H1 (cell line): ENCODE results near the gene LHX5. TPM values are rescaled to one million over a fixed set of nuclear protein-coding genes. Genes with fewer than 3 reads are reported as not detected.
A peak's percentile ranks its signal among the peaks of the same experiment; 100 is the strongest.

ENCODE experiments used
- CTCF ChIA-PET: fragments of 300-600 bp; sonication (Branson Sonifier 250); formaldehyde crosslinking; loops from one replicate; lab custom pipeline; 2021; ENCODE audit not compliant: partially characterized antibody; lab: Charles Lee
- POLR2A ChIA-PET: fragments of 300-600 bp; sonication (Branson Sonifier 250); formaldehyde crosslinking; loops from one replicate; lab custom pipeline; 2021; ENCODE audit warnings: inconsistent platforms; ENCODE audit not compliant: partially characterized antibody; lab: Charles Lee
- DNase-seq, 2 experiments: peaks; one replicate each; pipeline versions ENCODE4 v3.0.0 to v3.0.0-alpha.2; 2010 to 2022; ENCODE audit warnings: low spot score in 2 of 2, low read depth in 1 of 2, mixed read lengths in 1 of 2
- FAIRE-seq: peaks from 2 replicates; lab custom pipeline; 2011; peaks lifted over from hg19 to GRCh38; lab: Jason Lieb, UNC
- H2AFZ ChIP-seq: 2 replicates; pipeline ENCODE4 v1.8.1; 2012; ENCODE audit warnings: low read length, inconsistent platforms
- H2AK5ac ChIP-seq: 2 replicates; pipeline ENCODE4 v1.6.1; 2013; ENCODE audit warnings: low read depth, low read length
- H2BK120ac ChIP-seq: replicated peaks from 2 replicates; pipeline ENCODE3; 2013; ENCODE audit warnings: low read depth, low read length, inconsistent platforms
- H2BK12ac ChIP-seq: 2 replicates; pipeline ENCODE4 v1.6.1; 2013; ENCODE audit warnings: low read depth, low read length
- H2BK15ac ChIP-seq: 2 replicates; pipeline ENCODE4 v1.6.1; 2013; ENCODE audit warnings: low read length
- H2BK20ac ChIP-seq: 2 replicates; pipeline ENCODE4 v1.6.1; 2013; ENCODE audit warnings: low read length
- H2BK5ac ChIP-seq: 2 replicates; pipeline ENCODE4 v1.6.1; 2013; ENCODE audit warnings: low read depth, low read length
- H3K14ac ChIP-seq: 2 replicates; pipeline ENCODE4 v1.6.1; 2013; ENCODE audit warnings: inconsistent platforms; ENCODE audit not compliant: insufficient read length
- H3K18ac ChIP-seq: 2 replicates; pipeline ENCODE4 v1.6.1; 2013; ENCODE audit warnings: low read length; ENCODE audit errors: extremely low read depth
- H3K23ac ChIP-seq: 2 replicates; pipeline ENCODE4 v1.6.1; 2013; ENCODE audit warnings: inconsistent platforms; ENCODE audit not compliant: insufficient read length
- H3K23me2 ChIP-seq: 2 replicates; pipeline ENCODE4 v1.6.1; 2013; ENCODE audit warnings: low read depth, low read length
- H3K27ac ChIP-seq: 2 replicates; pipeline ENCODE4 v1.6.1; 2011; ENCODE audit warnings: low read depth, low read length, inconsistent platforms
- H3K27me3 ChIP-seq, 4 experiments: replicated peaks in 1 of 4; 1 replicate in 1 of 4; 2 replicates in 3 of 4; pipeline versions ENCODE4 v1.6.1 to v1.8.1; 2011 to 2013; ENCODE audit warnings: low read length in 3 of 4, mild to moderate bottlenecking in 3 of 4, inconsistent platforms in 2 of 4, mixed read lengths in 2 of 4, moderate library complexity in 1 of 4; ENCODE audit not compliant: control insufficient read depth in 3 of 4, insufficient read depth in 3 of 4; ENCODE audit errors: extremely low read depth in 1 of 4
- H3K36me3 ChIP-seq, 4 experiments: 2 replicates each; pipeline versions ENCODE4 v1.6.1 to v1.8.1; 2011 to 2013; ENCODE audit warnings: mild to moderate bottlenecking in 4 of 4, low read length in 3 of 4, moderate library complexity in 2 of 4, control low read depth in 1 of 4, inconsistent platforms in 1 of 4; ENCODE audit not compliant: insufficient read depth in 4 of 4, control insufficient read depth in 2 of 4
- H3K4ac ChIP-seq: replicated peaks from 2 replicates; pipeline ENCODE3; 2013; ENCODE audit warnings: low read length, low read depth, mixed read lengths, inconsistent platforms; ENCODE audit not compliant: insufficient read length
- H3K4me1 ChIP-seq, 4 experiments: replicated peaks in 1 of 4; 1 replicate in 1 of 4; 2 replicates in 3 of 4; pipeline versions ENCODE4 v1.6.1 to v1.8.1; 2011 to 2013; ENCODE audit warnings: low read length in 3 of 4, inconsistent platforms in 2 of 4, mixed read lengths in 1 of 4; ENCODE audit not compliant: insufficient read depth in 4 of 4, control insufficient read depth in 3 of 4
- H3K4me2 ChIP-seq, 2 experiments: 2 replicates each; pipeline versions ENCODE4 v1.6.1 to v1.8.1; 2011 to 2013; ENCODE audit warnings: low read depth in 2 of 2, low read length in 2 of 2, control low read depth in 1 of 2, inconsistent platforms in 1 of 2, mild to moderate bottlenecking in 1 of 2; ENCODE audit not compliant: insufficient read depth in 1 of 2
- H3K4me3 ChIP-seq, 4 experiments: fragments of 200-600, 300-600 bp in 1 of 4; sonication (generic), shearing (Covaris generic), sonication (Bioruptor Twin) in 1 of 4; 2 replicates each; pipeline versions ENCODE4 v1.5.1 to v1.8.1; 2011 to 2016; ENCODE audit warnings: low read length in 4 of 4, low read depth in 3 of 4, control low read depth in 2 of 4, inconsistent platforms in 2 of 4, mild to moderate bottlenecking in 2 of 4, mixed read lengths in 1 of 4, moderate library complexity in 1 of 4; ENCODE audit not compliant: insufficient read depth in 2 of 4; ENCODE audit errors: extremely low read depth in 1 of 4
- H3K56ac ChIP-seq: replicated peaks from 2 replicates; pipeline ENCODE3; 2013; ENCODE audit warnings: low read depth, mild to moderate bottlenecking, mixed read lengths, low read length, inconsistent platforms; ENCODE audit not compliant: insufficient read length
- H3K79me1 ChIP-seq: 2 replicates; pipeline ENCODE4 v1.6.1; 2013; ENCODE audit warnings: low read depth, low read length, control low read depth
- H3K79me2 ChIP-seq, 2 experiments: 2 replicates each; pipeline versions ENCODE4 v1.6.1 to v1.8.1; 2012 to 2013; ENCODE audit warnings: low read length in 2 of 2, mild to moderate bottlenecking in 2 of 2, inconsistent platforms in 1 of 2; ENCODE audit not compliant: insufficient read depth in 2 of 2, control insufficient read depth in 1 of 2
- H3K9ac ChIP-seq, 4 experiments: replicated peaks in 1 of 4; 1 replicate in 1 of 4; 2 replicates in 3 of 4; pipeline versions ENCODE4 v1.6.1 to v1.8.1; 2011 to 2013; ENCODE audit warnings: low read depth in 3 of 4, low read length in 3 of 4, control low read depth in 2 of 4, mild to moderate bottlenecking in 2 of 4, moderate library complexity in 2 of 4, inconsistent platforms in 1 of 4; ENCODE audit errors: extremely low read depth in 1 of 4
- H3K9me3 ChIP-seq, 2 experiments: 2 replicates each; pipeline versions ENCODE4 v1.6.1 to v1.8.1; 2012 to 2013; ENCODE audit warnings: mild to moderate bottlenecking in 2 of 2, moderate library complexity in 2 of 2, control low read depth in 1 of 2, inconsistent platforms in 1 of 2, low read depth in 1 of 2, low read length in 1 of 2, mixed read lengths in 1 of 2; ENCODE audit not compliant: insufficient read depth in 2 of 2
- H4K20me1 ChIP-seq, 2 experiments: replicated peaks in 1 of 2; 2 replicates each; pipeline versions ENCODE3 to v1.8.1; 2011 to 2013; ENCODE audit warnings: inconsistent platforms in 2 of 2, low read length in 2 of 2, mild to moderate bottlenecking in 1 of 2; ENCODE audit not compliant: insufficient read depth in 2 of 2, control insufficient read depth in 1 of 2
- H4K5ac ChIP-seq: 2 replicates; pipeline ENCODE4 v1.6.1; 2013; ENCODE audit warnings: low read length, low read depth, mixed read lengths, inconsistent platforms; ENCODE audit not compliant: insufficient read length
- H4K8ac ChIP-seq: 2 replicates; pipeline ENCODE4 v1.8.0; 2013; ENCODE audit warnings: mild to moderate bottlenecking, moderate library complexity, low read length, inconsistent platforms; ENCODE audit not compliant: insufficient read depth; ENCODE audit errors: extremely low read depth
- H4K91ac ChIP-seq: replicated peaks from 2 replicates; pipeline ENCODE3; 2013; ENCODE audit warnings: low read length, mixed read lengths, inconsistent platforms; ENCODE audit not compliant: insufficient read length
- ASH2L ChIP-seq: fragments of 200-600, 300-600 bp; sonication (generic); IDR thresholded peaks from one replicate; pipeline ENCODE4 v1.7.1; 2017; ENCODE audit warnings: low read length
- CTBP2 ChIP-seq: IDR thresholded peaks from 2 replicates; pipeline ENCODE4 v1.7.0; 2011; ENCODE audit warnings: borderline replicate concordance, mild to moderate bottlenecking, moderate library complexity, mixed read lengths, low read length; ENCODE audit not compliant: insufficient read depth, insufficient read length
- EP300 ChIP-seq, 2 experiments: IDR thresholded peaks; 1 replicate in 1 of 2; 2 replicates in 1 of 2; pipeline ENCODE4 v1.6.1; 2011 to 2012; ENCODE audit warnings: low read depth in 2 of 2, low read length in 2 of 2, mild to moderate bottlenecking in 2 of 2, borderline replicate concordance in 1 of 2, inconsistent platforms in 1 of 2, moderate library complexity in 1 of 2
- FOSL1 ChIP-seq: IDR thresholded peaks from 2 replicates; pipeline ENCODE4 v1.6.1; 2011; ENCODE audit warnings: mild to moderate bottlenecking, low read depth, low read length, moderate library complexity; ENCODE audit not compliant: insufficient read depth
- HDAC2 ChIP-seq, 2 experiments: fragments of 300-600 bp in 1 of 2; sonication (generic) in 1 of 2; IDR thresholded peaks; 2 replicates each; pipeline ENCODE4 v1.6.1; 2011 to 2012; ENCODE audit warnings: low read depth in 2 of 2, low read length in 2 of 2, mild to moderate bottlenecking in 2 of 2, moderate library complexity in 2 of 2, borderline replicate concordance in 1 of 2, inconsistent platforms in 1 of 2
- PHF8 ChIP-seq: fragments of 200-600 bp; sonication (generic); conservative IDR thresholded peaks from 2 replicates; pipeline ENCODE4 v1.7.1; 2012; ENCODE audit warnings: low read depth, mild to moderate bottlenecking, inconsistent platforms, low read length, moderate library complexity
- POLR2A ChIP-seq, 2 experiments: IDR thresholded peaks; 1 replicate in 1 of 2; 2 replicates in 1 of 2; pipeline ENCODE4 v1.6.1; 2011; ENCODE audit warnings: low read depth in 2 of 2, low read length in 2 of 2, mild to moderate bottlenecking in 2 of 2; ENCODE audit errors: control extremely low read depth in 1 of 2
- POLR2AphosphoS5 ChIP-seq: IDR thresholded peaks from 2 replicates; pipeline ENCODE4 v1.6.1; 2011; ENCODE audit warnings: low read depth, low read length
- POU5F1 ChIP-seq: IDR thresholded peaks from 2 replicates; pipeline ENCODE4 v1.6.1; 2011; ENCODE audit warnings: low read depth, mild to moderate bottlenecking, low read length, moderate library complexity
- RXRA ChIP-seq: IDR thresholded peaks from 2 replicates; pipeline ENCODE4 v1.6.1; 2011; ENCODE audit warnings: low read depth, mild to moderate bottlenecking, low read length, moderate library complexity; ENCODE audit not compliant: insufficient read depth
- WGBS, 2 experiments: shearing (Covaris generic) in 1 of 2; methylation state at CpG; one replicate each; pipeline versions ENCODE4 v1.1.6 to v1.1.7; 2013 to 2015; ENCODE audit warnings: low lambda C conversion rate in 2 of 2, mixed read lengths in 2 of 2, inconsistent platforms in 1 of 2, low coverage in 1 of 2, missing lambda C conversion rate in 1 of 2; ENCODE audit not compliant: insufficient replicate concordance in 2 of 2, insufficient coverage in 1 of 2, insufficient read length in 1 of 2; ENCODE audit errors: extremely low coverage in 1 of 2, missing lambda C conversion rate in 1 of 2; 5-methylcytosine and 5-hydroxymethylcytosine counted together
- polyA plus RNA-seq, 7 experiments: library from polyadenylated mRNA; depleted of rRNA in 3 of 7; stranded (reverse) in 5 of 7; unstranded in 2 of 7; fragments of >200 nt in 5 of 7; fragments of 200-250 nt in 2 of 7; gene quantifications; 1 replicate in 5 of 7; 2 replicates in 1 of 7; 4 replicates in 1 of 7; pipeline versions ENCODE4 v1.2.1 to v1.2.3, GENCODE V29; 2011 to 2013; ENCODE audit warnings: missing spikeins in 2 of 7, mixed read lengths in 2 of 7
- total RNA-seq: library from RNA; stranded (reverse); fragmentation: NEBNext Ultra II Directional; extraction: Animal tissue kit (Norgen Biotek cat#: 25700); gene quantifications from 2 replicates; pipeline ENCODE4 v1.2.1, GENCODE V29; 2021
- TF ChIP-seq, protein P1 (sequence below): IDR thresholded peaks from 2 replicates; pipeline ENCODE4 v1.6.1; 2011; ENCODE audit warnings: low read depth, mild to moderate bottlenecking, low read length; ENCODE audit not compliant: insufficient read depth

Gene LHX5
- total and polyA plus RNA-seq, 2 of the 8 experiments (the other 6 are each of a cell fraction or from before 2014, with no cell fraction given) = 0.47 to 1.1 TPM

DNA sequence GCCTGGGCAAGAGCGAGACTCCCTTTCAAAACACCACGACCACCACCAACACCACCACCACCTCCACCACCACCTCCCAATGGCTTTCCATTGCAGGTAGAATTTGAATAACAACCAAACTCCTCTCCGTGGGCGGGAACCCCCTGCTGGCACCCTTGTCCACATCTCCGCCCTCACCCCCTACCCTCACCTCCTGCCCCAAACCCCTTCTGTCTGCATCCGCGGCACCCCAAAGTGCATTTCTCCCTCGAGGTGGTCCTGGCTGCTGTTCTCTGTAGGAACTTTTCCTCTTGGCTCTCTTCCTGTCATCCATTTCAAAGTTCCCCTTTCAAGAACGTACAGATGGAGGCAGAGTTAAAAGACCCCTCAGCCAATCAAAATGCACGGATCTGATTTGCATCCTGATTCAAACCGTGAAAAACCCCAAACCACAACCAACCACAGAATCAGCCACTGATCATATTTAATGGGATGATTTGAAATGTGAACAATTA lies 45.7 kb downstream of the LHX5 start:
- Histone ChIP-seq H2AFZ (no peak overlapping the region), H2BK120ac (peak overlapping the region; percentile 38), H2BK20ac (peak overlapping the region; percentile 72; the same call in 1 of the 2 replicates), H3K4ac (no peak overlapping the region), H3K4me1 (peaks cover 0 to 7% (median 5%) of the 10 kb centered on the region in 4 experiments; a peak in 5 of 7 replicates), H2BK15ac (no peak overlapping the region), H3K18ac (peak overlapping the region; percentile 87), H3K23me2 (peaks cover 8% of the 10 kb centered on the region), H4K91ac (peak overlapping the region; percentile 57), H4K20me1 (no peaks in the 10 kb centered on the region), H4K8ac (peak overlapping the region; percentile 26; the same call in 1 of the 2 replicates), H3K9ac (no peak overlapping the region; a peak in 1 of 7 replicates), H2AK5ac (no peak overlapping the region), H2BK12ac (peak overlapping the region; percentile 87; the same call in 1 of the 2 replicates), H2BK5ac (peak overlapping the region; percentile 96; the same call in 1 of the 2 replicates), H3K14ac (no peak overlapping the region), H3K36me3 (no peaks in the 10 kb centered on the region), H3K23ac (no peak overlapping the region), H3K79me1 (no peaks in the 10 kb centered on the region), H3K79me2 (no peaks in the 10 kb centered on the region), H3K4me2 (peak overlapping the region; percentile 56 to 59), H3K4me3 (peak overlapping the region in 2 of 4 experiments; percentile 14 to 52; a peak in 3 of 8 replicates), H3K27me3 (no peaks in the 10 kb centered on the region), H3K9me3 (no peaks in the 10 kb centered on the region), H3K27ac (peak overlapping the region; percentile 50; the same call in 1 of the 2 replicates), H3K56ac (no peak overlapping the region), H4K5ac (peak overlapping the region; percentile 96)
- FAIRE-seq (peak; percentile 52), DNase-seq (peak in 1 of 2 experiments; percentile 81)
- ChIA-PET POLR2A (interaction anchor here (0.5 to 1.5 kb wide), 9 partner anchors 9 to 483 kb away, joined by 3 to 5 read pairs (median 3); partner anchors contain the start of gene SDS), CTCF (interaction anchor here (0.7 to 3.0 kb wide), 53 partner anchors 9 to 867 kb away, joined by 3 to 53 read pairs (median 4); partner anchors contain the start of genes CFAP73 and SDS)
- 9% methylated on average over 10 of the region's 11 CpGs; no CpG with 5 or more reads in 1 of the 2 experiments for WGBS, 2 experiments
- TF ChIP-seq ASH2L (peak; percentile 61), EP300 (IDR thresholded peaks at IDR 0.05; ENCODE audit: borderline replicate concordance in 1 of 2, low read depth in 2 of 2, low read length in 2 of 2) (peak in 1 of 2 experiments; percentile 38; a peak in 1 of 3 replicates), CTBP2 (no peak), HDAC2 (IDR thresholded peaks at IDR 0.05; ENCODE audit: borderline replicate concordance in 1 of 2, low read depth in 2 of 2, low read length in 2 of 2) (peak; percentile 21 to 64; a peak in 1 of 4 replicates), POLR2AphosphoS5 (peak; percentile 65; the same call in 1 of the 2 replicates), POU5F1 (no peak), RXRA (0 out of 2 replicates have a peak, but pooled peaks have one; percentile 7), FOSL1 (no peak), PHF8 (no peak), POLR2A (IDR thresholded peaks at IDR 0.05; ENCODE audit: control extremely low read depth in 1 of 2, low read depth in 2 of 2, low read length in 2 of 2) (peak in 1 of 2 experiments; percentile 62; a peak in 1 of 3 replicates)
- TF ChIP-seq, protein P1, sequence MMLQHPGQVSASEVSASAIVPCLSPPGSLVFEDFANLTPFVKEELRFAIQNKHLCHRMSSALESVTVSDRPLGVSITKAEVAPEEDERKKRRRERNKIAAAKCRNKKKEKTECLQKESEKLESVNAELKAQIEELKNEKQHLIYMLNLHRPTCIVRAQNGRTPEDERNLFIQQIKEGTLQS = no peak
